Progenitor cell of endocrine pancreas (in vitro differentiated cells): Measurements from ENCODE around the gene SCUBE1. TPM values are rescaled to one million over a fixed set of nuclear protein-coding genes. Genes with fewer than 3 reads are reported as not detected.

Experiments used
- DNase-seq: peaks from one replicate; pipeline ENCODE4 v3.0.0; 2021; ENCODE audit warnings: low spot score; ENCODE audit not compliant: unreplicated experiment
- H3K27ac Mint-ChIP-seq: 2 replicates; pipeline ENCODE4 v1.8.0; 2021; ENCODE audit warnings: mild to moderate bottlenecking, moderate library complexity, mixed read lengths
- H3K27me3 Mint-ChIP-seq: 2 replicates; pipeline ENCODE4 v1.8.0; 2021; ENCODE audit warnings: mixed read lengths
- H3K36me3 Mint-ChIP-seq: 2 replicates; pipeline ENCODE4 v1.8.0; 2022; ENCODE audit warnings: mixed read lengths; ENCODE audit not compliant: insufficient read depth
- H3K4me1 Mint-ChIP-seq: 2 replicates; pipeline ENCODE4 v1.8.0; 2021; ENCODE audit warnings: low read depth, mixed read lengths
- H3K4me3 Mint-ChIP-seq: 2 replicates; pipeline ENCODE4 v1.8.0; 2021; ENCODE audit warnings: low read depth, mild to moderate bottlenecking, moderate library complexity, mixed read lengths
- H3K9me3 Mint-ChIP-seq: 2 replicates; pipeline ENCODE4 v1.8.0; 2021; ENCODE audit warnings: low read depth, mixed read lengths
- CTCF ChIP-seq: fragments of 200-600 bp; sonication (generic); IDR thresholded peaks from one replicate; pipeline ENCODE4 v1.5.0; 2021; ENCODE audit warnings: antibody characterized with exemption, mild to moderate bottlenecking; ENCODE audit not compliant: unreplicated experiment
- total RNA-seq: library from RNA; stranded (reverse); gene quantifications from 2 replicates; pipeline ENCODE4 v1.2.1, GENCODE V29; 2021

Gene SCUBE1
- total RNA-seq, 1 donor from 2014 or later = 4.5 TPM

GRCh38 chr22:43247546-43248260, 95.5 kb downstream of the SCUBE1 start:
- H3K4me3 Mint-ChIP-seq = no peak overlapping the region
- H3K36me3 Mint-ChIP-seq = no peaks in the 10 kb centered on the region
- DNase-seq = no peak
- H3K27ac Mint-ChIP-seq = no peak overlapping the region
- TF ChIP-seq CTCF = no peak
- H3K9me3 Mint-ChIP-seq = no peaks in the 10 kb centered on the region
- H3K27me3 Mint-ChIP-seq = peaks cover 17% of the 10 kb centered on the region
- peaks cover 6% of the 10 kb centered on the region for H3K4me1 Mint-ChIP-seq

GRCh38 chr22:43246188-43246587, 97.0 kb downstream of the SCUBE1 start:
- Mint-ChIP-seq H3K36me3 (no peaks in the 10 kb centered on the region), H3K4me3 (no peak overlapping the region), H3K27me3 (peaks cover 8% of the 10 kb centered on the region), H3K27ac (no peak overlapping the region), H3K9me3 (no peaks in the 10 kb centered on the region), H3K4me1 (peaks cover 6% of the 10 kb centered on the region)
- TF ChIP-seq CTCF = no peak
- DNase-seq = no peak

GRCh38 chr22:43245717-43246116, 97.5 kb downstream of the SCUBE1 start:
- no peak overlapping the region for H3K4me3 Mint-ChIP-seq

GRCh38 chr22:43244803-43245527, 98.2 kb downstream of the SCUBE1 start:
- peaks cover 6% of the 10 kb centered on the region for H3K4me1 Mint-ChIP-seq
- TF ChIP-seq CTCF = no peak
- H3K27ac Mint-ChIP-seq = no peak overlapping the region
- H3K4me3 Mint-ChIP-seq = no peak overlapping the region
- no peaks in the 10 kb centered on the region for H3K9me3 Mint-ChIP-seq
- no peak for DNase-seq
- no peaks in the 10 kb centered on the region for H3K36me3 Mint-ChIP-seq
- H3K27me3 Mint-ChIP-seq = peaks cover 6% of the 10 kb centered on the region

More at GRCh38 chr22:43245717-43246116, 97.5 kb downstream of the SCUBE1 start:
- H3K9me3 Mint-ChIP-seq = no peaks in the 10 kb centered on the region
- H3K4me1 Mint-ChIP-seq = peaks cover 6% of the 10 kb centered on the region
- H3K27me3 Mint-ChIP-seq = peaks cover 8% of the 10 kb centered on the region
- no peak overlapping the region for H3K27ac Mint-ChIP-seq
- H3K36me3 Mint-ChIP-seq = no peaks in the 10 kb centered on the region
- TF ChIP-seq CTCF = no peak
- no peak for DNase-seq

GRCh38 chr22:43244402-43244801, 98.8 kb downstream of the SCUBE1 start:
- H3K4me1 Mint-ChIP-seq = peaks cover 6% of the 10 kb centered on the region
- peaks cover 4% of the 10 kb centered on the region for H3K27me3 Mint-ChIP-seq
- no peaks in the 10 kb centered on the region for H3K36me3 Mint-ChIP-seq
- H3K4me3 Mint-ChIP-seq = no peak overlapping the region
- DNase-seq = no peak
- no peak for TF ChIP-seq CTCF
- no peaks in the 10 kb centered on the region for H3K9me3 Mint-ChIP-seq
- H3K27ac Mint-ChIP-seq = no peak overlapping the region
